Trophoblast cell (in vitro differentiated cells and primary cell): ENCODE results near the gene ENTPD2.

Experiments used
- DNase-seq, 2 donors: peaks; one replicate each; pipeline ENCODE4 v3.0.0-alpha.2; 2016
- H2AFZ ChIP-seq: 2 replicates; pipeline ENCODE4 v1.6.1; 2013; ENCODE audit warnings: low read length, moderate library complexity, mild to moderate bottlenecking; ENCODE audit not compliant: insufficient read depth, poor library complexity
- H2AK5ac ChIP-seq: 2 replicates; pipeline ENCODE4 v1.6.1; 2013; ENCODE audit warnings: mild to moderate bottlenecking, low read length
- H2BK120ac ChIP-seq: 2 replicates; pipeline ENCODE4 v1.6.1; 2013; ENCODE audit warnings: low read length, mild to moderate bottlenecking, moderate library complexity; ENCODE audit not compliant: insufficient read depth, poor library complexity
- H2BK12ac ChIP-seq: 2 replicates; pipeline ENCODE4 v1.6.1; 2013; ENCODE audit warnings: mild to moderate bottlenecking, low read length, moderate library complexity
- H2BK5ac ChIP-seq: 2 replicates; pipeline ENCODE4 v1.6.1; 2013; ENCODE audit warnings: low read length, low read depth, moderate library complexity, mild to moderate bottlenecking; ENCODE audit not compliant: poor library complexity
- H3K14ac ChIP-seq: 2 replicates; pipeline ENCODE4 v1.6.1; 2013; ENCODE audit warnings: mild to moderate bottlenecking, low read length
- H3K18ac ChIP-seq: 2 replicates; pipeline ENCODE4 v1.6.1; 2013; ENCODE audit warnings: mild to moderate bottlenecking, low read length
- H3K23ac ChIP-seq: 2 replicates; pipeline ENCODE4 v1.6.1; 2013; ENCODE audit warnings: low read length
- H3K27ac ChIP-seq: 2 replicates; pipeline ENCODE4 v1.5.1; 2013; ENCODE audit warnings: low read depth, mild to moderate bottlenecking, inconsistent platforms, low read length, moderate library complexity
- H3K27me3 ChIP-seq: 2 replicates; pipeline ENCODE4 v1.6.1; 2013; ENCODE audit warnings: inconsistent platforms, mild to moderate bottlenecking, low read length, moderate library complexity; ENCODE audit not compliant: insufficient read depth
- H3K36me3 ChIP-seq, 2 experiments: 1 replicate in 1 of 2; 2 replicates in 1 of 2; pipeline ENCODE4 v1.6.1; 2013; ENCODE audit warnings: low read length in 2 of 2, mild to moderate bottlenecking in 2 of 2, moderate library complexity in 1 of 2; ENCODE audit not compliant: insufficient read depth in 2 of 2, control insufficient read depth in 1 of 2
- H3K4ac ChIP-seq: 2 replicates; pipeline ENCODE4 v1.6.1; 2013; ENCODE audit warnings: low read depth, mild to moderate bottlenecking, low read length, moderate library complexity
- H3K4me1 ChIP-seq, 2 experiments: 1 replicate in 1 of 2; 2 replicates in 1 of 2; pipeline ENCODE4 v1.6.1; 2013; ENCODE audit warnings: low read length in 2 of 2, mild to moderate bottlenecking in 2 of 2, moderate library complexity in 1 of 2; ENCODE audit not compliant: insufficient read depth in 2 of 2, control insufficient read depth in 1 of 2
- H3K4me2 ChIP-seq: 2 replicates; pipeline ENCODE4 v1.6.1; 2013; ENCODE audit warnings: inconsistent platforms, mild to moderate bottlenecking, low read length, moderate library complexity
- H3K4me3 ChIP-seq: 2 replicates; pipeline ENCODE4 v1.5.1; 2013; ENCODE audit warnings: mild to moderate bottlenecking, low read depth, low read length, inconsistent platforms
- H3K79me1 ChIP-seq: one replicate; pipeline ENCODE4 v1.6.1; 2013; ENCODE audit warnings: low read length
- H3K79me2 ChIP-seq: 2 replicates; pipeline ENCODE4 v1.6.1; 2013; ENCODE audit warnings: low read length, mild to moderate bottlenecking; ENCODE audit not compliant: control insufficient read depth, insufficient read depth, poor library complexity
- H3K9ac ChIP-seq: 2 replicates; pipeline ENCODE4 v1.6.1; 2013; ENCODE audit warnings: mild to moderate bottlenecking, low read length
- H3K9me3 ChIP-seq: 2 replicates; pipeline ENCODE4 v1.6.1; 2013; ENCODE audit warnings: low read depth, mild to moderate bottlenecking, control low read depth, inconsistent platforms, low read length; ENCODE audit not compliant: insufficient read depth
- H4K12ac ChIP-seq: 2 replicates; pipeline ENCODE4 v1.6.1; 2013; ENCODE audit warnings: low read depth, mild to moderate bottlenecking, low read length, moderate library complexity
- H4K8ac ChIP-seq: 2 replicates; pipeline ENCODE4 v1.6.1; 2013; ENCODE audit warnings: low read depth, mild to moderate bottlenecking, low read length, moderate library complexity
- H4K91ac ChIP-seq: one replicate; pipeline ENCODE4 v1.6.1; 2013; ENCODE audit warnings: low read depth, mild to moderate bottlenecking, low read length, moderate library complexity
- WGBS: extraction: QIAGEN DNeasy Blood & Tissue Kit; methylation state at CpG from one replicate; pipeline ENCODE4 v1.1.7; 2013; ENCODE audit warnings: missing lambda C conversion rate; ENCODE audit not compliant: insufficient read length, insufficient coverage; ENCODE audit errors: extremely low coverage; 5-methylcytosine and 5-hydroxymethylcytosine counted together

ENTPD2 gene

DNA sequence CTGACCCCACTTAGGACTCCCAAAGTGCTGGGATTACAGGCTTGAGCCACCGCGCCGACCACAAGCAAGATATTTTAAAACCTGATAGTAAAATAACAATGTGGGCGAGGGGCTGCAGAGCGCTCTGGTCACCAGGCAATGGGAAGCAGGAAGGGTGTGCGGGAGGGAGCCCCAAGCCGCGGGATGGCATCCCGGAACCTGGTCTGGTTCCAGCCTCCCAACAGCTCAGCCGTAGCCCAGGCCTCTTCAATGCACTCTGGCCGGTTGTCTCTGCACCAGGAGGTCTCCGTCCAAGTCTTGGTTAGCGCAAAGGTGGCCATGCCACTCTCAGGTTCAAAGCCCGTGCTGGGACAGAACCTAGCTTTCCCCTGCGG is 22.8 kb upstream of the ENTPD2 start:
- no peak overlapping the region for H3K9ac ChIP-seq
- peak overlapping the region; percentile 39 for H3K4me2 ChIP-seq
- WGBS: no CpG with 5 or more reads among the region's 15 CpGs

DNA sequence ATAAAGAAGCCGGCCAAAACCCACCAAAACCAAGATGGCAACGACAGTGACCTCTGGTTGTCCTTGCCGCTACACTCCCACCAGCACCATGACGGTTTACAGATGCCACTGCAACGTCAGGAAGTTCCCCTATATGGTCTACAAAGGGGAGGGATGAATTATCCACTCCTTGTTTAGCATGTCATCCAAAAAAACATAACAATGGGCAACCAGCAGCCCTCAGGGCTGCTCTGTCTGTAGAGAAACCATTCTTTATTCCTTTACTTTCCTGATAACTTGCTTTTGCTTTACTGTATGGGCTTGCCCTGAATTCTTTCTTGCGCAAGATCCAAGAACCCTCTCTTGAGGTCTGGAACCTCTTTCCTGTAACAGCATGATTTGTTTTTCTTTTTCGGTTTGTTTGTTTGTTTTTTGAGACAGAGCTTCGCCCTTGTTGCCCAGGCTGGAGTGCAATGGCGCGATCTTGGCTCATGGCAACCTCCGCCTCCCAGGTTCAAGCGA is 21.5 kb upstream of the ENTPD2 start:
- Histone ChIP-seq H4K12ac (no peak overlapping the region), H4K8ac (no peak overlapping the region), H3K36me3 (peaks cover 0 to 2% of the 10 kb centered on the region in 2 experiments), H4K91ac (no peak overlapping the region), H3K27ac (no peak overlapping the region), H2AFZ (no peak overlapping the region), H3K9me3 (peaks cover 6% of the 10 kb centered on the region), H3K4me2 (no peak overlapping the region), H3K4me3 (no peak overlapping the region), H3K79me2 (no peaks in the 10 kb centered on the region), H2AK5ac (no peak overlapping the region), H2BK5ac (no peak overlapping the region), H3K23ac (no peak overlapping the region), H3K79me1 (peaks cover 3% of the 10 kb centered on the region), H3K4me1 (peaks cover 16 to 17% of the 10 kb centered on the region in 2 experiments), H2BK120ac (no peak overlapping the region), H3K14ac (no peak overlapping the region), H3K27me3 (peaks cover 22% of the 10 kb centered on the region), H3K9ac (no peak overlapping the region), H2BK12ac (no peak overlapping the region), H3K18ac (no peak overlapping the region), H3K4ac (no peak overlapping the region)
- no peak for DNase-seq
- no CpG with 5 or more reads among the region's 12 CpGs for WGBS

More for the DNA sequence above, 22.8 kb upstream of the ENTPD2 start:
- Histone ChIP-seq H2AK5ac (no peak overlapping the region), H2BK5ac (no peak overlapping the region), H3K23ac (no peak overlapping the region), H3K4ac (no peak overlapping the region), H3K4me1 (peaks cover 10 to 14% of the 10 kb centered on the region in 2 experiments), H2BK12ac (no peak overlapping the region), H4K12ac (no peak overlapping the region), H3K4me3 (no peak overlapping the region), H3K9me3 (peaks cover 6% of the 10 kb centered on the region), H3K79me2 (no peaks in the 10 kb centered on the region), H3K14ac (no peak overlapping the region), H2BK120ac (no peak overlapping the region), H3K27ac (no peak overlapping the region), H3K79me1 (peaks cover 3% of the 10 kb centered on the region), H4K8ac (no peak overlapping the region), H3K27me3 (peaks cover 22% of the 10 kb centered on the region), H3K18ac (no peak overlapping the region), H3K36me3 (peaks cover 0 to 2% of the 10 kb centered on the region in 2 experiments), H4K91ac (peak overlapping the region; percentile 7), H2AFZ (no peak overlapping the region)
- no peak for DNase-seq

DNA sequence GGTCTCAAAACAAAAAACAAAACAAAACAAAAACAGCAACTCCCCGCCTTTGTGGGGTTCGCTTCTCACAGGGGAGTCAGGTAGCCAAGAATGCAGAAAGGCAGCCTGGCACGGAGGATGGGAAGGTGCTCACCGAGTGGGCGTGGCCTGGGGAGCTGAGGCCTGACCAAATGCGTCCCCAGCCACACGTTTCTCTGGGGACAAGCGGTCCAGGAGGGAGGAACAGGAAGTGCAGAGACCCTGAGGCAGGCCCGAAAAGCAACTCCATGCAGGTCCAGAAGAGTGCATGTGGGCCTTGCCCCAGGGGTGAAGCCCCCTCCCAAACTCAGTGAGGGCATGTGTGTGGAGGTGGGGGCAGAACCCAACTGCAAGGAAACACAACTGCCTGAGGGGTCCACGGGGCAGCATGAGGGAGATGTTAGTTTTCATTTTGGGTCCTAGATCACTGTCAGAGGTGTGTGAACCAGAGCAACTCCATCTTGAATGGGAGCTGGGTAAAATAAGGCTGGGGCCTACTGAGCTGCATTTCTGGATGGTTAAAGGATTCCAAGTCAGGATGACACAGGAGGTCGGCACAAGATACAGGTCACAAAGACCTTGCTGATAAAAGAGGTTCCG is 20.9 kb upstream of the ENTPD2 start:
- H2AFZ ChIP-seq: no peak overlapping the region
- no peak overlapping the region for H3K14ac ChIP-seq
- WGBS: no CpG with 5 or more reads among the region's 12 CpGs
- no peak overlapping the region for H3K4me2 ChIP-seq
- no peak overlapping the region for H3K4ac ChIP-seq
- H4K91ac ChIP-seq: no peak overlapping the region
- H3K4me1 ChIP-seq: peaks cover 17 to 21% of the 10 kb centered on the region in 2 experiments
- H3K4me3 ChIP-seq: no peak overlapping the region
- H3K18ac ChIP-seq: no peak overlapping the region
- H3K9ac ChIP-seq: no peak overlapping the region
- no peak overlapping the region for H2BK12ac ChIP-seq
- no peaks in the 10 kb centered on the region for H3K79me2 ChIP-seq
- peaks cover 6% of the 10 kb centered on the region for H3K9me3 ChIP-seq
- H3K36me3 ChIP-seq: peaks cover 0 to 2% of the 10 kb centered on the region in 2 experiments
- H4K8ac ChIP-seq: no peak overlapping the region
- H4K12ac ChIP-seq: no peak overlapping the region
- no peak overlapping the region for H2AK5ac ChIP-seq
- H3K27ac ChIP-seq: no peak overlapping the region
- no peak for DNase-seq
- peaks cover 22% of the 10 kb centered on the region for H3K27me3 ChIP-seq
- peaks cover 5% of the 10 kb centered on the region for H3K79me1 ChIP-seq
- no peak overlapping the region for H2BK120ac ChIP-seq
- H3K23ac ChIP-seq: no peak overlapping the region
- H2BK5ac ChIP-seq: no peak overlapping the region

DNA sequence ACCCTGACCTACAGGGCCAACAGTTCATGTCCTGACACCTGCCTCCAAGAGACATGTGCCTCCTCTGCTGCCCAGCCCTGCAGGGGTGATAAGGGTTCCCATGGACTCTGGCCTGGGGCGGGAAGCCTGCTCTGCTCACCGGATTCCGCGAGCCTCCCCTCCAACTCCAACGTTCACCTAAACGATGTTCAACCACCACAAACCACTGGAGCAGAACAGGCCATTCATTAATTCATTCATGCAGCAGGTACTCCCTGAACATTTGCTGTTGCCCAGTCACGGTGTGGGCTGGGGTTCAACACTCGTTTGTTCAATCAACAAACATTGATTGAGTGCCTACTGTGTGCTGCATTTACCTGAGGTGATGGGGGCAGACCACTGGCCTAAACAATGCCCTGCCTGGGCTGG is 20.1 kb upstream of the ENTPD2 start:
- H3K4me3 ChIP-seq: no peak overlapping the region
- H3K27me3 ChIP-seq: peaks cover 22% of the 10 kb centered on the region
- H3K36me3 ChIP-seq: no peaks in the 10 kb centered on the region
- peaks cover 23 to 26% of the 10 kb centered on the region in 2 experiments for H3K4me1 ChIP-seq
- no peak overlapping the region for H4K12ac ChIP-seq
- H3K79me2 ChIP-seq: no peaks in the 10 kb centered on the region
- H2AFZ ChIP-seq: no peak overlapping the region
- peaks cover 6% of the 10 kb centered on the region for H3K9me3 ChIP-seq
- no peak overlapping the region for H3K9ac ChIP-seq
- H2BK120ac ChIP-seq: no peak overlapping the region
- H3K18ac ChIP-seq: no peak overlapping the region
- H3K23ac ChIP-seq: no peak overlapping the region
- no peak overlapping the region for H3K4ac ChIP-seq
- no CpG with 5 or more reads among the region's 8 CpGs for WGBS
- no peak overlapping the region for H2AK5ac ChIP-seq
- H2BK5ac ChIP-seq: no peak overlapping the region
- H3K4me2 ChIP-seq: no peak overlapping the region
- no peak for DNase-seq
- no peak overlapping the region for H4K8ac ChIP-seq
- H3K27ac ChIP-seq: no peak overlapping the region
- H2BK12ac ChIP-seq: no peak overlapping the region
- no peak overlapping the region for H3K14ac ChIP-seq
- no peak overlapping the region for H4K91ac ChIP-seq
- peaks cover 5% of the 10 kb centered on the region for H3K79me1 ChIP-seq
